RKO (cell line): ENCODE measurements around the gene SLC2A13.

Experiments used
- DNase-seq: peaks from one replicate; pipeline ENCODE4 v3.0.0-alpha.2; 2016; ENCODE audit warnings: low spot score

SLC2A13 gene

GRCh38 chr12:39990122-39991101 lies 115.5 kb downstream of the SLC2A13 start:
- DNase-seq, result peak; percentile 41

DNA sequence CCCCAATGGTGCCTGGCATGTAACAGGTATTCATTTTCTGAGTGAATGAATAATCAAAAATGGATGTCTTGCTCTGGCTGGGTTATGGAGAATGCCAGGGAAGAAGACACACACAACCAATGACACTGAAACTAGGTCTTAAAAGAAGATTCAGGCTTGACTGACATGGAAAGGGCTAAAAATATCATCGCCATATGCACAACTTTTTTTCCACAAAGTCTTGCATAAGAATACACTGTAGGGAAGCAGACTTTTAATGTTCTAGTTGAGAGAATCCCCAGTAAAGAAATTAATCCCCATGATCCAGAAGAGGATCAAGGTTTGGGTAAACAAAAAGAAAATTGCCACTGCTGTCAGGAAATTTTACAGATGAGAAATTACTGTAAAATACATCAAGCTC lies 116.4 kb downstream of the SLC2A13 start:
- DNase-seq, result no peak

DNA sequence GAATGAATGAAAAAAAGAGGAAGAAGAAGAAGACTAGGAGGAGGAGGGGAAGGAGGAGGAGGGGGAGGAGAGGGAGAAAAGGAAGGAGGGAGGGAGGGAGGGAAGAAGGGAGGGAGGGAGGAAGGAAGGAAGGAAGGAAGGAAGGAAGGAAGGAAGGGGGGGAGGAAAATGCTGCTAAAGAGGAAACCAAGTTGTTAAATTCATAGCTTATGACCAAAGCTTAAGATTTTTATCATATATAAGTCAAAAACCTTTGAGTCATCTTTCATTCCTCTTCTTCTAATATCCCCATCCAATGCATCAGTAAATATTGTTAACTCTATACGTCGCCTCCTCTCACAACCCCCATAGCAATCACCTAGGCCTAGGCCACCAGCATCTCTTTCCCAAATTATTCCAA lies 117.3 kb downstream of the SLC2A13 start:
- no peak for DNase-seq

DNA sequence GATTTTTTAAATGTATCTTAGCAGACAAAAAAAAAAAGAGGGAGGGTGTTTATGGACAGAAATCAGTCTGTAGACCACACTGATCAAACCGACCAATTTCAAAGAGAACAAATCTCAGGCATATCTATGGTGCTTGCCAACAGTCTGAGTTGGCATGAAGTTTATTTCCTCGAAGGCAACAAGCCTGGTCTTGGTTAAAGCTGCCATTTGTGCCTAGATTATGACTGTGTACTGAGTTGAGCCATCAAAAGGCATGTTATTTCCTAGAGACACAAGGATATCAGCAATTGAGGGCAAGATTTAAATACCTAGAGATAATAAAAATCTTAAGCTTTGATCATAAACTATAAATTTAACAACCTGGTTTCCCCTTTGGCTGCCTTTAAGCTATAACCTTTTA lies 119.2 kb downstream of the SLC2A13 start:
- DNase-seq, result no peak

DNA sequence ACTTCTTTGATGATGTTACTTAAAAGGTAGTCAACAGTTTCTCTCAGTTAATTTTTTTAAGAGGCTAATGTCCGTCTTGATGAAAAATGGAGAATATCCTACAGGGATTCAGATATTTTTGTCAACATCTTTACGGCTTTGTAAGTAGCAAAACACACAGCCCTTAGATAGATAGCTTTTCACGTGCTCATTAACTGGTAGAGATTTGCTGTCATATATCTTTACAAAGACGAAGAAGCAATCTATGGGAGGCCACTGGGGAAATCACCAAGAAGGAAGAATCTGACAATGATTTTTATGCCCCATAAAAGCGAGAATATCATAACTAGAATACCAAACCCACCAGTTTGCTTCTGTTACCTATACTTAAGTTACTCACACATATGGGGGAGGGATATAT lies 121.2 kb downstream of the SLC2A13 start:
- DNase-seq, result no peak

DNA sequence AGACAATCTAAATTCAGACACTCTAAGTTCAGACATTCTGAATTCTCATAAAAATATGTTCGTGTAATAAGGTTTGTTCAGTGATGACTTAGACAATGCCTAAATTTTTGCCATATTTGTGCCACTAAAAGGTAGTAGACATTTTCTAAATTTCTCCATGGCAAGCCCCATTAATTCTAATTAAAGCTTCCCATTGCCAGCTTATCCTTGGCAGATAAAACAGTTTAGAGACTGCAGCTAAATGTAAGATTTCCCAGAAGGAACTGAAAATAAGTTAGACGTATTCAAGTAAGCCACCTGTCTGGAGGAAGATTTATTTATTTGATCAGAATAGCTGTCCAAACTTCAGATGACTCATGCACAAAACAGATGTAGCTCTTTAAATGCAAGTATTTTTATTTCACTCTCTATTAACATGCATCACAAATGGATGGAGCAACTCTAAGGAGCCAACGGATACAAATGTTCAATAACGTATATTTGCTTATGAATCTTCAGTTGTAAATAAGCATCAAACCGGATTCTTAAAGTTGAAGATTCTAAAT lies 130.4 kb downstream of the SLC2A13 start:
- DNase-seq, result no peak

DNA sequence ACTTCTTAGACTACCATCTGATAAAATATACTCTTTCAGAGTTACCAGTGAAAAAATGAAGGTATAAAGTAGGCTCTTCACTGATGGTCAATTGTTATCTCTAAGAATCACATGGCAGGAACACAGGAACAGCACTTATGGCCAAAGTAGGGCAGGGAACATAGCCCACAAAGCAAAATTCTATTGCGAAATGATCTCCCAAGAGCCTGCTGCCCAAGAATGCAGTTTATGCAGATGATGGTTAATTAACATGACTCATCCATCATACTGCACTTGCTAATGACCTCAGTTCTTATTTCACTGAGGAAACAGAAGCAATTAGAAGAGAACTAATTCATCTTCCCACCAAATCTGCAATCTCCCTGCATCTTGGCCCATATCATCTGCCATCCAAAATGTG lies 133.8 kb downstream of the SLC2A13 start:
- no peak for DNase-seq

DNA sequence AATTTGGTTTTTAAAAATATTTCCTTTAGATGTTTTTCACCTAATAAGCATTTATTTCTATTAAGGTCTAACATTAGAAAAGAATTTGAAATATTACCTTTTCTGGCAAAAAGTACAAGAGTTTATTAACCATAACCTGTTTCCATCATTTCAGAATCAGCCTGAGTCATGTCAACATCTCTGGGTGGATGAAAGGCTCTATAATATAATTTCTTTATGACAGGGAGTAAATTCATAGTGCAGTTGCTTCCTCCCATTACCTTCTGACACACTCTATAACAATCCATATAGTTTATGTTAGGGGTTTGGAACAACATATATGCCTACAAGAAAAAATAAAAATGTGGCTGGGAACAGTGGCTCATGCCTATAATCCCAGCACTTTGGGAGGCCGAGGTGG lies 134.5 kb downstream of the SLC2A13 start:
- no peak for DNase-seq

DNA sequence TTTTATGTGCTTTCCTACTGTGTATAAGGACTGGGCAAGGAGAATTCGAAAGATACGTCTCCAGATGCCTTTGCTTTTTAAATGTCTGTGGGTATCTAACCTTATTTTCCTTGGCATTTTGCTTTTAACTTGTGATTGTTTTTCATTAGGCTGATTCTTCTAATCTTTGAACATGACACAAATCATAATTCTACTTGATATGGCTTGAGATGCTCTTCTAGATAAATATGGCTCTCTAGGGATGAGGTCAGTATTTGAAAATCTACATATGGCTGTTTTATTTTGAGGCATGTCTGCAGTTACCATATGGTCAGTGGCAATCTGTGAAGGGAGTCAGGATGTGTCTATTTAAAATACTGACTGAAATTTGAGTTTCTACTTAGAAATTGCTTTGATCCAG lies 139.2 kb downstream of the SLC2A13 start:
- DNase-seq, result no peak

DNA sequence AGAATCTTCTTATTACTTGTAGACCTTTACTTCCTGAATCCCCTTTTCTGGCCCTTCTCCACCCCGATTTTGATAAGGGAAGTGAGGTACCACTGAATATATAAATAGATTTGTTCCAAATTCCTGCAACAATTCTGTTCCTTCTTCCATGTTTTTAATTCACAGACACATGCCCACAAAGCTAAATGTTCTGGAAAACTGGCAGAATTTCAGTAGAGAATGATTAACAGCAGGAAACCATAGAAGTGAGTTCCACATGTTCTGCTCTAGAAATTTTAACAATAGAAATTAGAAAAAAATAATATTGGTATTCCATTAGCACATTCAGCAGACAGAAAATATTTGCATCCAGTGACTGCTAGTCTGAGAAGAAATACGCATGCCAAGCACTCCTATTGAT lies 139.6 kb downstream of the SLC2A13 start:
- no peak for DNase-seq

DNA sequence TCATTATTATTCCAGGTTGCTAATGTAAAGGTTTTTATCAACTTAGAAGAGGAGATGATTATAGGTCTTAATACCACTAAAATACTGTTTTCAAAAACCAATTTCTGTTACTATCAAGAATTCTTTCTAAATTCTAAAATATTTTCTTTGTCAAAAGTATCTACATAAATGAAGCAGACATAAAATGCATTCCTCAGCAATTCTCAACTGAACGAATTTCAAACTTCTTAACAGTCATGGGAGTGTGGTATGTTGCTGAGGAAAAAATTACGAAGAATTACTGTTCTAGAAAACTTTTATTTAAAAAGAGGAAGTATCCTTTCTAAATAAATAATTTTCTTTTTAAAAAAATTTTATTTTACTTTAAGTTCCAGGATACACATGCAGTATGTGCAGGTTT lies 146.4 kb downstream of the SLC2A13 start:
- DNase-seq, result no peak

DNA sequence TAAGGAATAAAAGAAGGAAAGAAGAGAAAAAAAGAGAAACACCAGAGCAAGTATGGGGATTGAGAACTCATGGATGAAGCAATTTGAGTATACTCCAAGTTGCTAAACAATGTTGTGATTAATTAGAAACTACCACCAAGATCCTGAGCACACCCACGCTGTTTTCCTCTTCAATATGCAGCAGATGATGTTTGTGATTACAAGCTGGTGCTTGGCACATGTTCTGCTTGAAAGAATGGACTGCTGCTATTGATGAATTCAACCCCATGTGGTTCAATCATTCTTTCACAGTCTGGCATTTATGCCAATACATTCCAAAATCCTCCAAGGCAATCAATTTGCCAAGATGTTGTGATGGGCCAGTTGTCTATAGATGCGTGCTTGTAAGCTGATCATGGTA lies 146.8 kb downstream of the SLC2A13 start:
- no peak for DNase-seq

DNA sequence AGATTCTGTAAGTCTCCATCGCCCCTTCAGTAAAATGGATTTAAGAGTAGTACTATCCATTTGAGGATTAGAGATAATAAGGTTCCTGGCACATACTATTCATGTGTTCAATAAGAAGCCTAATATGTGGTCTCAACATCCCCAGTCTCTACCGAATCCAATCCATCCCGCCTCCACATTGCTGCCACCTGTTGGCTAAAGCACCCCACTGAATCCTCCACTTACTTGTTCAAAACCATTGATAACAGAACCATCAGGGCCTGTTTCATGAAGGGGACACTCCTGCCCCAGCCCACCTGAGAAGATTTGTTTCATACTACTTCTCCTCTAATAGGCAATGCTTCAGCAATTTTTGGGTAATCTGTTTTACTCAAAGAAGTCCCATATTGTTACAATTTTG lies 147.5 kb downstream of the SLC2A13 start:
- no peak for DNase-seq

- no peak for DNase-seq
Measured at GRCh38 chr12:39956725-39957124, 149.2 kb downstream of the SLC2A13 start.

GRCh38 chr12:39946361-39947280 lies 159.3 kb downstream of the SLC2A13 start:
- no peak for DNase-seq

DNA sequence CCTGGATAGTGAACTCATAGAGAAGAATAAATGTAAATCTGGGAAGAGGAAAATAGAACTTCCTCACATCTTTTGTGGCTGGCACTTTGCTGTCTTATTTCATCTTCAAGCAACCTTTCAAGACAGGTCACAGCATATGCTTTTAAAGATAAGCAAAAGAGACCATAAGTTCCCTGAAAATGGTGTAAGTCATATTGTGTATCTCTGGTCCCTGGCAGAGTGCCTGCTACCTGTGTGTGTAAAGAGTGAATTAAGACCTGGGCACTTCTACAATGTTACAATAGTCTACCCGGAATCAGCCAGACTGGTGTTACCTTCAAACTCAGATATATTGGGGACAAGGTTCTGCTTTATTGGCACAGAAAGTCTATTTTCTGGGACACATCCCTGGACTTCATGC lies 168.8 kb downstream of the SLC2A13 start:
- DNase-seq, result no peak

- DNase-seq, result no peak
Measured at GRCh38 chr12:39935839-39936238, 170.0 kb downstream of the SLC2A13 start.

DNA sequence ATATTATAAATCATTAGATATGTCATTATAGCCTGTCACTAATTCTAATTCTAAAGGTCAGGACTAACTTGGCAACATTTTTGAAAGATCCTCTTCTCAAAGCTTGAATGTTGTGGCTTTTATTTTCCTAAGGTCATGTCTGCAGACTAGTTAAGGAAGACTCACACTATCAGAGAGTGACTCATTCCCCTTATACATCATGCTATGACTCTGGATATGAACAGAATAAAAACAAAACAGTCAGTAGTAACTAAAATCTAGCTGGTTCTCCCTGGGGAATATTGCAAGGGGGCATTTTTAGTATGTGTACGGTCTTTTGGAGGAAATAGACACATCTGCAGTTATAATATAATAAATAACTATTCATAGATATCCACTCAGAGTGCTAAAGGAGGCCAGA lies 170.6 kb downstream of the SLC2A13 start:
- peak; percentile 59 for DNase-seq

DNA sequence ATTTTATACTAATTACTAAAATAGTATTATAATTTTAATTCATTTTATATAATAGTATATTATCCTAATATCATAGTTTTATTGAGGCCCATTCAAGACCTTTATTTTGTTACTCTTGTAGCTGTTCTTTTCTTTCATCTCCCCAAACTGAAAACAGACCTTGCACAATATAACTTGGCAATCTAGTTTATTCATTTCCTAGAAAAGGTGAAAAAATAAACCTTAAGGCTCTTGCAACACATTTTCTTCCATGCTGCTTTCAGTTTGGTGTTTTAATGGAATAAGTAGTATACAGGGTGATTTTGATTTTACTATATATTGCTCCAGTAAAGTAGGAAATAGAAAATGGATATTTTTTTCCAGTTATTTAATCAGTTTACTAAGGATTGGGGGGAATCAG lies 174.0 kb downstream of the SLC2A13 start:
- no peak for DNase-seq

GRCh38 chr12:39931231-39931630 lies 174.7 kb downstream of the SLC2A13 start:
- DNase-seq, result no peak

GRCh38 chr12:39930101-39930500 lies 175.8 kb downstream of the SLC2A13 start:
- DNase-seq, result no peak

GRCh38 chr12:39928181-39928899 lies 177.5 kb downstream of the SLC2A13 start:
- no peak for DNase-seq
